ENCODE measurements around the gene HPS1. TPM values are rescaled to one million over a fixed set of nuclear protein-coding genes. Genes with fewer than 3 reads are reported as not detected.

Gene HPS1
- total and polyA plus RNA-seq, 2 experiments from 2014 or later = 21.4 to 51.2 TPM

- peaks cover 8% of the 10 kb centered on the region; the same call in 1 of the 2 replicates for H3K9me2 ChIP-seq (ENCODE audit: insufficient read depth)
- no peak overlapping the region for H3K27ac ChIP-seq (ENCODE audit: low read depth)
- H3K36me3 ChIP-seq (ENCODE audit: insufficient read depth) = no peaks in the 10 kb centered on the region
- ATAC-seq (no peak), DNase-seq (ENCODE audit: low spot score) (no peak)
- H3F3A ChIP-seq (replicated peaks; ENCODE audit: low read depth) = no peaks in the 10 kb centered on the region
- H3K4me3 Mint-ChIP-seq = no peak overlapping the region
- H3K9me3 Mint-ChIP-seq = no peaks in the 10 kb centered on the region
- TF ChIP-seq STAT1 (IDR thresholded peaks at IDR 0.05; ENCODE audit: unreplicated experiment) = no peak
- no peak for TF ChIP-seq NANOG (IDR thresholded peaks at IDR 0.05; ENCODE audit: borderline replicate concordance)
- no peak for TF ChIP-seq EZH2 (IDR thresholded peaks at IDR 0.05; ENCODE audit: low read depth, unreplicated experiment)
- no peak for TF ChIP-seq JUNB (IDR thresholded peaks at IDR 0.05; ENCODE audit: unreplicated experiment)
- TF ChIP-seq, protein P1, sequence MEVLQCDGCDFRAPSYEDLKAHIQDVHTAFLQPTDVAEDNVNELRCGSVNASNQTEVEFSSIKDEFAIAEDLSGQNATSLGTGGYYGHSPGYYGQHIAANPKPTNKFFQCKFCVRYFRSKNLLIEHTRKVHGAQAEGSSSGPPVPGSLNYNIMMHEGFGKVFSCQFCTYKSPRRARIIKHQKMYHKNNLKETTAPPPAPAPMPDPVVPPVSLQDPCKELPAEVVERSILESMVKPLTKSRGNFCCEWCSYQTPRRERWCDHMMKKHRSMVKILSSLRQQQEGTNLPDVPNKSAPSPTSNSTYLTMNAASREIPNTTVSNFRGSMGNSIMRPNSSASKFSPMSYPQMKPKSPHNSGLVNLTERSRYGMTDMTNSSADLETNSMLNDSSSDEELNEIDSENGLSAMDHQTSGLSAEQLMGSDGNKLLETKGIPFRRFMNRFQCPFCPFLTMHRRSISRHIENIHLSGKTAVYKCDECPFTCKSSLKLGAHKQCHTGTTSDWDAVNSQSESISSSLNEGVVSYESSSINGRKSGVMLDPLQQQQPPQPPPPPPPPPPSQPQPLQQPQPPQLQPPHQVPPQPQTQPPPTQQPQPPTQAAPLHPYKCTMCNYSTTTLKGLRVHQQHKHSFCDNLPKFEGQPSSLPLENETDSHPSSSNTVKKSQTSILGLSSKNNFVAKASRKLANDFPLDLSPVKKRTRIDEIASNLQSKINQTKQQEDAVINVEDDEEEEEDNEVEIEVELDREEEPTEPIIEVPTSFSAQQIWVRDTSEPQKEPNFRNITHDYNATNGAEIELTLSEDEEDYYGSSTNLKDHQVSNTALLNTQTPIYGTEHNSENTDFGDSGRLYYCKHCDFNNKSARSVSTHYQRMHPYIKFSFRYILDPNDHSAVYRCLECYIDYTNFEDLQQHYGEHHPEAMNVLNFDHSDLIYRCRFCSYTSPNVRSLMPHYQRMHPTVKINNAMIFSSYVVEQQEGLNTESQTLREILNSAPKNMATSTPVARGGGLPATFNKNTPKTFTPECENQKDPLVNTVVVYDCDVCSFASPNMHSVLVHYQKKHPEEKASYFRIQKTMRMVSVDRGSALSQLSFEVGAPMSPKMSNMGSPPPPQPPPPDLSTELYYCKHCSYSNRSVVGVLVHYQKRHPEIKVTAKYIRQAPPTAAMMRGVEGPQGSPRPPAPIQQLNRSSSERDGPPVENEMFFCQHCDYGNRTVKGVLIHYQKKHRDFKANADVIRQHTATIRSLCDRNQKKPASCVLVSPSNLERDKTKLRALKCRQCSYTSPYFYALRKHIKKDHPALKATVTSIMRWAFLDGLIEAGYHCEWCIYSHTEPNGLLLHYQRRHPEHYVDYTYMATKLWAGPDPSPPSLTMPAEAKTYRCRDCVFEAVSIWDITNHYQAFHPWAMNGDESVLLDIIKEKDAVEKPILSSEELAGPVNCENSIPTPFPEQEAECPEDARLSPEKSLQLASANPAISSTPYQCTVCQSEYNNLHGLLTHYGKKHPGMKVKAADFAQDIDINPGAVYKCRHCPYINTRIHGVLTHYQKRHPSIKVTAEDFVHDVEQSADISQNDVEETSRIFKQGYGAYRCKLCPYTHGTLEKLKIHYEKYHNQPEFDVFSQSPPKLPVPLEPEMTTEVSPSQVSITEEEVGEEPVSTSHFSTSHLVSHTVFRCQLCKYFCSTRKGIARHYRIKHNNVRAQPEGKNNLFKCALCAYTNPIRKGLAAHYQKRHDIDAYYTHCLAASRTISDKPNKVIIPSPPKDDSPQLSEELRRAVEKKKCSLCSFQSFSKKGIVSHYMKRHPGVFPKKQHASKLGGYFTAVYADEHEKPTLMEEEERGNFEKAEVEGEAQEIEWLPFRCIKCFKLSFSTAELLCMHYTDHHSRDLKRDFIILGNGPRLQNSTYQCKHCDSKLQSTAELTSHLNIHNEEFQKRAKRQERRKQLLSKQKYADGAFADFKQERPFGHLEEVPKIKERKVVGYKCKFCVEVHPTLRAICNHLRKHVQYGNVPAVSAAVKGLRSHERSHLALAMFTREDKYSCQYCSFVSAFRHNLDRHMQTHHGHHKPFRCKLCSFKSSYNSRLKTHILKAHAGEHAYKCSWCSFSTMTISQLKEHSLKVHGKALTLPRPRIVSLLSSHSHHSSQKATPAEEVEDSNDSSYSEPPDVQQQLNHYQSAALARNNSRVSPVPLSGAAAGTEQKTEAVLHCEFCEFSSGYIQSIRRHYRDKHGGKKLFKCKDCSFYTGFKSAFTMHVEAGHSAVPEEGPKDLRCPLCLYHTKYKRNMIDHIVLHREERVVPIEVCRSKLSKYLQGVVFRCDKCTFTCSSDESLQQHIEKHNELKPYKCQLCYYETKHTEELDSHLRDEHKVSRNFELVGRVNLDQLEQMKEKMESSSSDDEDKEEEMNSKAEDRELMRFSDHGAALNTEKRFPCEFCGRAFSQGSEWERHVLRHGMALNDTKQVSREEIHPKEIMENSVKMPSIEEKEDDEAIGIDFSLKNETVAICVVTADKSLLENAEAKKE (CRISPR knock-in tag; IDR thresholded peaks at IDR 0.05) = no peak
- TF ChIP-seq POLR2AphosphoS5 (IDR thresholded peaks at IDR 0.05; ENCODE audit: low read depth) = no peak
- TF ChIP-seq EZH2phosphoT487 (IDR thresholded peaks at IDR 0.05; ENCODE audit: unreplicated experiment) = no peak
- no peak for TF ChIP-seq CREB1 (CRISPR knock-in tag; IDR thresholded peaks at IDR 0.05; ENCODE audit: low read depth)
- no peak for TF ChIP-seq CTCF (conservative IDR thresholded peaks at IDR 0.05; ENCODE audit: low read depth in 2 of 2)
- TF ChIP-seq ZNF331 (CRISPR knock-in tag; IDR thresholded peaks at IDR 0.05; ENCODE audit: low read depth) = no peak
- no peak for TF ChIP-seq ZNF114 (CRISPR knock-in tag; IDR thresholded peaks at IDR 0.05)
- TF ChIP-seq, protein P2, sequence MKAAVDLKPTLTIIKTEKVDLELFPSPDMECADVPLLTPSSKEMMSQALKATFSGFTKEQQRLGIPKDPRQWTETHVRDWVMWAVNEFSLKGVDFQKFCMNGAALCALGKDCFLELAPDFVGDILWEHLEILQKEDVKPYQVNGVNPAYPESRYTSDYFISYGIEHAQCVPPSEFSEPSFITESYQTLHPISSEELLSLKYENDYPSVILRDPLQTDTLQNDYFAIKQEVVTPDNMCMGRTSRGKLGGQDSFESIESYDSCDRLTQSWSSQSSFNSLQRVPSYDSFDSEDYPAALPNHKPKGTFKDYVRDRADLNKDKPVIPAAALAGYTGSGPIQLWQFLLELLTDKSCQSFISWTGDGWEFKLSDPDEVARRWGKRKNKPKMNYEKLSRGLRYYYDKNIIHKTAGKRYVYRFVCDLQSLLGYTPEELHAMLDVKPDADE (IDR thresholded peaks at IDR 0.05) = no peak
- TF ChIP-seq REST (IDR thresholded peaks at IDR 0.05; ENCODE audit: unreplicated experiment) = no peak
- H3K27me3 Mint-ChIP-seq (ENCODE audit: insufficient read depth, low read depth, poor library complexity) = peaks cover 4% of the 10 kb centered on the region
- no peaks in the 10 kb centered on the region for H4K20me1 ChIP-seq (replicated peaks; ENCODE audit: insufficient read depth)
- no peaks in the 10 kb centered on the region for H3K4me1 ChIP-seq (ENCODE audit: insufficient read depth)
- H3K27me3 ChIP-seq (ENCODE audit: insufficient read depth) = no peaks in the 10 kb centered on the region
- no peaks in the 10 kb centered on the region for H3K79me2 ChIP-seq (replicated peaks; ENCODE audit: insufficient read depth)
- peaks cover 8% of the 10 kb centered on the region for H3K4me1 Mint-ChIP-seq
- H3K27ac Mint-ChIP-seq = no peak overlapping the region
- H2AFZ ChIP-seq = no peak overlapping the region
- H3K36me3 Mint-ChIP-seq (ENCODE audit: low read depth) = no peaks in the 10 kb centered on the region; the same call in 2 of the 3 replicates
- no peak overlapping the region for H3K4me3 ChIP-seq
- H3K4me2 ChIP-seq = no peak overlapping the region
These were observed 42.0 kb downstream of the HPS1 start for GRCh38 chr10:98404571-98405359.
